Measurements from ENCODE around the gene BMERB1. TPM values are rescaled to one million over a fixed set of nuclear protein-coding genes. Genes with fewer than 3 reads are reported as not detected.

Gene BMERB1
- total RNA-seq, 1 donor from 2014 or later, result 22.6 TPM

DNA sequence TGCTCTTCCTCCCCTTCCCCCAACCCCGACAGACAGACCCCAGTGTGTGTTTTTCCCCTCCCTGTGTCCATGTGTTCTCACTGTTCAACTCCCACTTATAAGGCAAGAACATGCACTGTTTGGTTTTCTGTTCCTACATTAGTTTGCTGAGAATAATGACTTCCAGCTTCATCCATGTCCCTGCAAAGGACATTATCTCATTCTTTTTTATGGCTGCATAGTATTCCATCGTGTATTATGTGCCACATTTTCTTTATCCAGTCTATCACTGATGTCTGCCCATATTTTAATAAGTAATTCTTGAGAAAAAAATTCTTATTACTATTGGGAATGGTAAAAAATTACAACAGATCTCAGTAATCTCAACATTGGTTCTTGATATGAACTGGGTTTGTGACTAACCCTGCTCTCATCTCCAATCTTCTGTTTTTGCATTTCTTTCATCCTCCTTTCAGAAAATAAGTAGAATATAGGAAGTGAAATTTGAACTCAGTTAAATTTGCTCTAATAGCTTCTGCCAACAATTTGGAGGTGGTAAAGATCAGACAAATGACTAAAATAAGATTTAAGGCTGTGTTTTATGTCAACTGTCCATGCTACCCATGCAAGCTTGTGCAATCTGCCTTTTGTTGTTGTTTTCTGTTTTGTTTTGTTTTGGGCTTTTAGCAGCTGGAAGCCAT, 197.5 kb downstream of the BMERB1 start:
- H3K27me3 ChIP-seq, result no peaks in the 10 kb centered on the region
- H3K36me3 ChIP-seq, result peaks cover 88% of the 10 kb centered on the region
- H3K9me3 ChIP-seq, result no peaks in the 10 kb centered on the region
- no peak for DNase-seq
- no peak overlapping the region for H3K27ac ChIP-seq
- intact Hi-C loops (cut with DNase I), result no loop called here
- no peak overlapping the region for H3K4me3 ChIP-seq
- ATAC-seq, result no peak
- no peaks in the 10 kb centered on the region for H3K4me1 ChIP-seq
- TF ChIP-seq, protein P1, sequence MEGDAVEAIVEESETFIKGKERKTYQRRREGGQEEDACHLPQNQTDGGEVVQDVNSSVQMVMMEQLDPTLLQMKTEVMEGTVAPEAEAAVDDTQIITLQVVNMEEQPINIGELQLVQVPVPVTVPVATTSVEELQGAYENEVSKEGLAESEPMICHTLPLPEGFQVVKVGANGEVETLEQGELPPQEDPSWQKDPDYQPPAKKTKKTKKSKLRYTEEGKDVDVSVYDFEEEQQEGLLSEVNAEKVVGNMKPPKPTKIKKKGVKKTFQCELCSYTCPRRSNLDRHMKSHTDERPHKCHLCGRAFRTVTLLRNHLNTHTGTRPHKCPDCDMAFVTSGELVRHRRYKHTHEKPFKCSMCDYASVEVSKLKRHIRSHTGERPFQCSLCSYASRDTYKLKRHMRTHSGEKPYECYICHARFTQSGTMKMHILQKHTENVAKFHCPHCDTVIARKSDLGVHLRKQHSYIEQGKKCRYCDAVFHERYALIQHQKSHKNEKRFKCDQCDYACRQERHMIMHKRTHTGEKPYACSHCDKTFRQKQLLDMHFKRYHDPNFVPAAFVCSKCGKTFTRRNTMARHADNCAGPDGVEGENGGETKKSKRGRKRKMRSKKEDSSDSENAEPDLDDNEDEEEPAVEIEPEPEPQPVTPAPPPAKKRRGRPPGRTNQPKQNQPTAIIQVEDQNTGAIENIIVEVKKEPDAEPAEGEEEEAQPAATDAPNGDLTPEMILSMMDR (IDR thresholded peaks at IDR 0.05), result no peak

DNA sequence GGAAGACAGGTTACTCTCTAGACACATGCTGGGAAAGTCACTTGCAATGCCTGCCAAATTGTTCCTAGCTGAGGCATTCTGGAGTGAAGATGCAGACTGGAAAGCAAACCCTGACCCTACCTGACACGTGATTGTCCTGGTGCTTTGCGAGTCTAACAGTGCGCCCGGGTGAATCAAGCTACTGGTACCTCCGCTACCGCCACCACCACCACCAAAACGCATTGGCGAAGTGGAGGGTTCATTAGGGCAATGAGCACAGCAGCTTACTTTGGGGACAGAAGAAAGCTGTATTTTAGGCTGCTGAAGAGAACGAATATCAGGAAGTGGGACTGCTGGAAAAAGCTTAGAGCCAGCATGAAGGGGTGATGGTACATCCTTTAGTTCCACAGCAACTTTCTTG, 201.5 kb downstream of the BMERB1 start:
- ATAC-seq, result no peak
- no peak overlapping the region for H3K4me3 ChIP-seq
- no peak overlapping the region for H3K27ac ChIP-seq

DNA sequence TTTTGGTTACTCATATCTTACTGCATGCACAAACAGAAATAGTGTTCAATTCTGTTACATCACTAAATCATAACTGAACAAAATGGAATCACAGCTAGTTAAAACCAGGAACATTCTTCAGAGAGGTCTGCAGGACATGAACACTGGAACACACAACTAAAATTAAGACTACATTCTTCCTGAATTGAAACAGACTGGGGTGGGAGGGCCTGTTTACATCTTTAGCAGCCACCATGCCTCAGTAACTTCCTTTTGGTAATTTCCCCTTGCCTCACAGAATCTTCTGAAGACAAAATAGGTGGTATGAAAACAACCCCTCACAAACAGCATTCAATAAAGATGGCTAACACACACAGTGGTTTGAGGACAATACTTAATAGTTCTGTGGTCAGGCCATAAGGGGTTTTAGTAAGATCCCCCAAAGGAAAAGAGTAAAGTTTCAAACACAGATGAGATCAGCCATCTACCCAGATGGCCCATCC, 202.0 kb downstream of the BMERB1 start:
- no peaks in the 10 kb centered on the region for H3K9me3 ChIP-seq
- TF ChIP-seq, protein P1 (IDR thresholded peaks at IDR 0.05), result no peak
- no peak overlapping the region for H3K27ac ChIP-seq
- H3K27me3 ChIP-seq, result no peaks in the 10 kb centered on the region
- DNase-seq (no peak), ATAC-seq (no peak)
- H3K4me1 ChIP-seq, result peaks cover 11% of the 10 kb centered on the region
- intact Hi-C loops (cut with DNase I), result no loop called here
- H3K36me3 ChIP-seq, result peaks cover 75% of the 10 kb centered on the region
- H3K4me3 ChIP-seq, result no peak overlapping the region

More for the DNA sequence above, 201.5 kb downstream of the BMERB1 start:
- Histone ChIP-seq H3K36me3 (peaks cover 80% of the 10 kb centered on the region), H3K4me1 (peaks cover 6% of the 10 kb centered on the region), H3K9me3 (no peaks in the 10 kb centered on the region), H3K27me3 (no peaks in the 10 kb centered on the region)
- TF ChIP-seq, protein P1 (IDR thresholded peaks at IDR 0.05), result no peak
- intact Hi-C loops (cut with DNase I), result no loop called here
- DNase-seq, result no peak

Other genes with a start within 250 kb of the BMERB1 start
- gene NPIPA5, start 56.3 kb upstream of the BMERB1 start, total RNA-seq, result 12.0 TPM
- 1.6 TPM for gene MPV17L, start 38.8 kb upstream of the BMERB1 start, total RNA-seq
- gene MARF1, start 208.6 kb downstream of the BMERB1 start, total RNA-seq, result 97.1 TPM
- gene NDE1, start 215.7 kb downstream of the BMERB1 start, total RNA-seq, result 28.9 TPM

Data from upper lobe of right lung (tissue), 1 donor.